HG02970 (cell line): ENCODE data around the gene OSMR.

Experiments used
- ATAC-seq: cut with Tn5 transposase; IDR thresholded peaks from one replicate; pipeline ENCODE4 v1.9.1; 2021; ENCODE audit warnings: mild to moderate bottlenecking, moderate library complexity, moderate number of reproducible peaks; ENCODE audit not compliant: unreplicated experiment, low FRiP score

OSMR gene

DNA sequence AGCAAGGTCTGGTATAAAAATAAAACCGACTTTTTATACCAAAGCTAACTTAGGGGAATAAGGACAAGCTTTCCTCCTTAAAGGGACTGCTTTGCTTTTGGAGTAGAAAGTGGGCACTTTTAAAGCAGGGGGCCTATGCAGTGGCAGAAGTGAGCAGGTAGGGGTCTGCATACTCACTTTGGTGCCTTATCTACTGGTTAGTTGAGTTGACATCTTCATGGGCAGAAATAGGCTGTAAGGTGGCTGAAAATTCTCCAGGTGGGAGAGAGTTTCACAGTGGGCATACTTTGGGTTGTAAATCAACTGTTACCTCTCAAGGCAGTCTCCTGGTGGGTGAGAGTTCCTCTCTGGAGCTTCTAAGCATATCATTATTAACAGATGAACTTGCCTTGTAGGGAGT is 24.8 kb downstream of the OSMR start:
- ATAC-seq: no peak

DNA sequence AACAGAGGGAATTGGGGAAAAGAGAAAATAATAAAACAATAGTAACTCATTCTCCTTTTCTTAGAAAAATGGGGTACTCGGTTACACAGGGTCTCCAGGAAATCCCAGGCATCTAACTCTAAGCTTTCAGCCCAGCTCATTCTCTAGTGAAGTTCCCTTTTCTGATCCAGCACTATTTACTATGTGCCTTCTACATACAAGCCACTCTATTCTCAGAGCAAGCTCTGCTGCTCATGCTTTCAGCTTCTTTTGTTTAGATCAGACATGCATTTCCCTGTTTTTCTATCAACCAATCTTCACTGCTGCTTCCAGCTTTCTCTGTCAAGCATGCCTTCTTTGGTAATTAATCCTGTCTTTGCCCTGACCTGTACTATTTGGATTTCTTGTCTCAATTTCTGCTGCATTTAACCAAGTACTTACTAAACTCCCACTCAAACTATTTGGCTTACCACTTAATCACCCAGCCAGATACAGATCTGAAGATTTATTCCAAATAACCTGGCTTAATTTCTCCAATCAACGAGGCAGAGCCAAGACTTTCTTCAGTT is 25.3 kb downstream of the OSMR start:
- ATAC-seq: no peak

- no peak for ATAC-seq
These were observed 26.2 kb downstream of the OSMR start for GRCh38 chr5:38871790-38872551.

GRCh38 chr5:38872826-38873225 is 27.0 kb downstream of the OSMR start:
- ATAC-seq: no peak

- ATAC-seq: no peak
These were observed 29.2 kb downstream of the OSMR start for GRCh38 chr5:38874948-38875456.

- ATAC-seq: no peak
These were observed 32.7 kb downstream of the OSMR start for GRCh38 chr5:38878391-38879077.

GRCh38 chr5:38879078-38879460 is 33.3 kb downstream of the OSMR start:
- no peak for ATAC-seq

GRCh38 chr5:38883842-38884241 is 38.0 kb downstream of the OSMR start:
- no peak for ATAC-seq

- ATAC-seq: no peak
These were observed 39.4 kb downstream of the OSMR start for GRCh38 chr5:38885208-38885607.

DNA sequence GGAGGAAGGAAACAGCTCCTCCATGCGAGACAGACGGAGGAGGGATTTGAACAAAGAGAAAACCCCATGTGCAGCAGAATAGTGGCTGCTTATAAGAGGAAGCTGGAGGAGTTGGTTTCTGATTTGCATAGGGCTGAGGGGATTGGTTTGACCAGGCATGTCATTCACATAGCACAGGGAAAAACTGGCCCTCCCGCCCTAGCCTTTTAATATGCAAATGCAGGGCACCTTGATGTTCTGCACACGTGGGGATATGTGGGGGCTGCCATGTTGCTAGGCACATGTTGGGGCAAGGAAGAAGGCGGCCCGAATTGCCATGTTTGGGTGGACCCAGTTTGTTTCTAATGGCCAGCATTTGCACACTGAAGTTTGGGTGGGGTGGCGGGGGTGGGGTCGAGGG is 42.2 kb downstream of the OSMR start:
- no peak for ATAC-seq

- no peak for ATAC-seq
These were observed 43.6 kb downstream of the OSMR start for GRCh38 chr5:38889424-38889823.

DNA sequence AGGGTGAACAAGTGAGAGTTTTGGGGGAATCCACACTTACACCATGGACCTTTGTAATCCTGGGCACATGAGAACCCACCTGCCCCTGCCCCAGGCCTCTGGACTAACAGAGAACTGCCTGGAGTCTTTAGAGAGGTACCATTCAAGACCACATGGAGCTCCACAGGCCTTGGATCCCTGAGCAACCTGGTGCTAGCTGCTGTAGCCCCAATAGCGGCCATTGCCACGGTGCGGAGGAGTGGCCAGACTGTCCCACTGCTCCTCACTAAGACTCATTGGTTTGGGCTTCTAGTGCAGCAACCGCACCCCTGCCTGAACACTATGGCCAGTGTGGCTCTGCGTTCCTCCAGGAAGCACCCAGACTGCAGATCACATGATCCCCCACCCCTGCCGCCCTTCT is 45.8 kb downstream of the OSMR start:
- no peak for ATAC-seq

- ATAC-seq: no peak
These were observed 46.6 kb downstream of the OSMR start for GRCh38 chr5:38892363-38892762.

- no peak for ATAC-seq
These were observed 50.9 kb downstream of the OSMR start for GRCh38 chr5:38896760-38897159.

DNA sequence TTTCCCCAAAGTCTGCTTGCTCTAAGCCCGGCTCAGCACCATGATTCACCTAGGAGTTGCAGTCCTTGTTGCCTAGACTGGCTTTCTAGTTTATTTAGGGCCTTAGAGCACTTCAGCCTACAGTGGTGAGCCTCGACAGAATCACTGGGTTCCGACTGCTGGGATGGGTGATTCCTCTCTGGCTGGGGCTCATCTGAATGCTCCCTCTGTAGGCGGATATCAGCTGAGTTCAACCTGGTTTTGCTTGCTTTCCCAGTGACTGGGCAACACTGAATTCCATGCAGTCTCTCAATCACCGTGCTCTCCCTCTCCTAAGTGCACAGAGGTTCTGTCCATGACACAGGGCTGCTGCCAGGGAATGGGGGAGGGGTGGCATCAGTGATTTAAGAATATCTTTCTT is 54.1 kb downstream of the OSMR start:
- no peak for ATAC-seq

DNA sequence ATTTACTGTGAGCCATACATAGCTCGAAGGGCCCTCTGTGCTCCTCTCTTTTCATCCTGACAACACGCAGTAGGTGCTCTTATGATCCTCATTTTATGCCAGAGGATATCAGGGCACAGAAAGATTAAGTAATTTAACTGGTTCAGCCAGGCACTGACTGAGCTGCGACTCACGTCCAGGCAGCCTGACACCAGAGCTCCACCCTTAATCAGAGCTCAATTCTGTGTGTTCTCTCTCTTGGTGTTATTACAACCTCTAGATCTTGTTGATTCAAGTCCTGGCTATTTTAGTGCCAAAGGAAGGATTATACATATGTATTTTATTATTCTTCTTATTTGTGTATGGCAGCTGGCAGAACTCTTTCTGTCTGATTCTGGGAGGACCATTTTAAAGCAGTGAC is 59.7 kb downstream of the OSMR start:
- ATAC-seq: no peak

- ATAC-seq: no peak
These were observed 60.7 kb downstream of the OSMR start for GRCh38 chr5:38906503-38906902.

- ATAC-seq: no peak
These were observed 66.1 kb downstream of the OSMR start for GRCh38 chr5:38911933-38912332.

DNA sequence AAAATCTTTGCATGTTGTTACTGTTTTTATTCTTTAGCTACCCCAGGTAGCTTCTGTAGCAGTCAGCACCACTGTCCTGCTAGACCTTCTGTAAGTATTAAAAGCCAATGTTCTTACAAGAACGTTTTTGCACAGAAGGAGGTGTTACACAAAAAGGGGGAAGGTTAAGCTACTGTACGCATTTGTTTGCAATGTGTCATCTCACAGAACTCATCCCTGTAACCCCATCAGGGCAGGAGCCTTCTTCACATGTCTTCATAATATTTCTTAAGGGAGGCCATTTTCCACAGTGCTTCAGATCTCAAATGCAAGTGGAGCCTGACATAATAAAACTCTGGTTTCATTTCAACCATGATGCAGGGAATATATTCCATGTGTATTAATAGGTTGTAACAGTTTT is 67.9 kb downstream of the OSMR start:
- ATAC-seq: no peak

GRCh38 chr5:38916802-38917201 is 71.0 kb downstream of the OSMR start:
- no peak for ATAC-seq

GRCh38 chr5:38921174-38921573 is 75.4 kb downstream of the OSMR start:
- ATAC-seq: no peak

DNA sequence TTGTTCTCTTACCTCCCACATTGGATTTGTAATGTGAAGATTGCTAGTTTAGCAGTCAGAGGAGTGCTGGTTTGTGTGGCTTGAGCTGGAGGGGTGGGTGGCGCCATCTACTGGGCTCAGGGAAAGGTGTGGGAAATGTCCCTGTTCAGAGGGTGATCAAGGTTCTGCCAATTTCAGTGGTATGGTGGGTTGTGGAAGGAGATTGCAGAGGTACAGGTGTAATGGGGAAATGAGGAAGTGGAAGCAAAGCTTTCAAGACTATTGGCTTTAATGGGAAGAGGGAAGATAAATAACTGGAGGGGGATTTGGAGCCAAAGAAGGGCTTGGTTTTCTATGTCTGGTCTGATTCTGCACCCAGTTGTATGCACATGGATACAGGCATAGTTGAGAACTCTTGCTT is 76.4 kb downstream of the OSMR start:
- ATAC-seq: no peak
